GM18508 (cell line): ENCODE results near the gene CACNB4.
A peak's percentile ranks its signal among the peaks of the same experiment; 100 is the strongest.

Source experiments
- ATAC-seq: cut with Tn5 transposase; IDR thresholded peaks from one replicate; pipeline ENCODE4 v1.9.1; 2021; ENCODE audit warnings: moderate number of reproducible peaks; ENCODE audit not compliant: insufficient read depth, unreplicated experiment

The CACNB4 gene

GRCh38 chr2:151983221-151983620 lies 115.6 kb downstream of the CACNB4 start:
- ATAC-seq, result no peak

- no peak for ATAC-seq
These were observed 117.0 kb downstream of the CACNB4 start for GRCh38 chr2:151981886-151982285.

GRCh38 chr2:151979694-151980093 lies 119.2 kb downstream of the CACNB4 start:
- no peak for ATAC-seq

- no peak for ATAC-seq
These were observed 120.1 kb downstream of the CACNB4 start for GRCh38 chr2:151978709-151979108.

- ATAC-seq, result no peak
These were observed 121.2 kb downstream of the CACNB4 start for GRCh38 chr2:151977631-151978030.

GRCh38 chr2:151976945-151977353 lies 121.9 kb downstream of the CACNB4 start:
- peak; percentile 79 for ATAC-seq

- no peak for ATAC-seq
These were observed 123.1 kb downstream of the CACNB4 start for GRCh38 chr2:151975460-151976414.

GRCh38 chr2:151974988-151975387 lies 123.9 kb downstream of the CACNB4 start:
- no peak for ATAC-seq

- ATAC-seq, result no peak
These were observed 125.0 kb downstream of the CACNB4 start for GRCh38 chr2:151973901-151974199.

GRCh38 chr2:151973013-151973900 lies 125.6 kb downstream of the CACNB4 start:
- no peak for ATAC-seq

GRCh38 chr2:151972241-151973012 lies 126.4 kb downstream of the CACNB4 start:
- ATAC-seq, result no peak

- ATAC-seq, result no peak
These were observed 127.4 kb downstream of the CACNB4 start for GRCh38 chr2:151971301-151972051.

GRCh38 chr2:151968770-151969470 lies 129.9 kb downstream of the CACNB4 start:
- no peak for ATAC-seq

GRCh38 chr2:151967829-151968722 lies 130.8 kb downstream of the CACNB4 start:
- ATAC-seq, result no peak

GRCh38 chr2:151965884-151966283 lies 133.0 kb downstream of the CACNB4 start:
- no peak for ATAC-seq

GRCh38 chr2:151961558-151961957 lies 137.3 kb downstream of the CACNB4 start:
- ATAC-seq, result no peak

GRCh38 chr2:151959238-151959637 lies 139.6 kb downstream of the CACNB4 start:
- ATAC-seq, result no peak

- no peak for ATAC-seq
These were observed 145.4 kb downstream of the CACNB4 start for GRCh38 chr2:151953467-151953866.
